ENCODE results near the gene IDE. TPM values are rescaled to one million over a fixed set of nuclear protein-coding genes. Genes with fewer than 3 reads are reported as not detected.

IDE gene
- total RNA-seq, 4 donors from 2014 or later, result 41.2 to 71.0 (median 52.9) TPM

- DNase-seq (no peak), ATAC-seq (no peak)
- intact Hi-C loops (cut with DNase I; ENCODE audit: low total_unique reads), result no loop called here
- no peak for TF ChIP-seq POLR2A (IDR thresholded peaks at IDR 0.05)
- no peak for TF ChIP-seq CTCF (IDR thresholded peaks at IDR 0.05 in 4 of 5, conservative IDR thresholded peaks at IDR 0.05 in 1 of 5)
- H3K36me3 ChIP-seq, result no peaks in the 10 kb centered on the region
- in situ Hi-C loops (cut with MboI; ENCODE audit: low sequenced_read_pairs in 4 of 4), result no loop called here
- H3K4me3 ChIP-seq, result no peak overlapping the region
- no peaks in the 10 kb centered on the region for H3K27me3 ChIP-seq
- H3K27ac ChIP-seq, result no peak overlapping the region
- H3K4me1 ChIP-seq, result peaks cover 0 to 3% of the 10 kb centered on the region in 2 donors
- no peaks in the 10 kb centered on the region for H3K9me3 ChIP-seq
Measured at GRCh38 chr10:92598321-92598720, 24.4 kb upstream of the IDE start.

- no peak for ATAC-seq
- Histone ChIP-seq H3K36me3 (no peaks in the 10 kb centered on the region), H3K27ac (no peak overlapping the region), H3K4me3 (no peak overlapping the region), H3K4me1 (peaks cover 7 to 13% of the 10 kb centered on the region in 2 donors), H3K27me3 (no peaks in the 10 kb centered on the region), H3K9me3 (no peaks in the 10 kb centered on the region)
- intact Hi-C loops (cut with DNase I; ENCODE audit: low total_unique reads) (no loop called here), in situ Hi-C loops (cut with MboI; ENCODE audit: low sequenced_read_pairs in 4 of 4) (no loop called here)
- TF ChIP-seq POLR2A (IDR thresholded peaks at IDR 0.05) (no peak), CTCF (IDR thresholded peaks at IDR 0.05 in 4 of 5, conservative IDR thresholded peaks at IDR 0.05 in 1 of 5) (no peak)
- DNase-seq, result no peak
Measured at GRCh38 chr10:92595505-92595904, 21.6 kb upstream of the IDE start.

GRCh38 chr10:92593619-92594588 is 20.0 kb upstream of the IDE start:
- H3K9me3 ChIP-seq, result no peaks in the 10 kb centered on the region
- peak overlapping the region; percentile 59 to 86 (median 80) for H3K4me3 ChIP-seq
- in situ Hi-C loops (cut with MboI; ENCODE audit: low sequenced_read_pairs in 4 of 4) (no loop called here), intact Hi-C loops (cut with DNase I; ENCODE audit: low total_unique reads) (no loop called here)
- H3K36me3 ChIP-seq, result no peaks in the 10 kb centered on the region
- no peak for ATAC-seq
- H3K27me3 ChIP-seq, result no peaks in the 10 kb centered on the region
- DNase-seq, result no peak
- no peak overlapping the region for H3K27ac ChIP-seq
- peaks cover 7 to 13% of the 10 kb centered on the region in 2 donors for H3K4me1 ChIP-seq
- no peak for TF ChIP-seq CTCF (IDR thresholded peaks at IDR 0.05 in 4 of 5, conservative IDR thresholded peaks at IDR 0.05 in 1 of 5)
- TF ChIP-seq POLR2A (IDR thresholded peaks at IDR 0.05), result no peak

GRCh38 chr10:92592761-92593618 is 19.1 kb upstream of the IDE start, which contains the start of gene KIF11:
Gene KIF11, plus strand, starts transcription at chr10:92593130. Its CDS starts 246 bp downstream, at chr10:92593376.
- in situ Hi-C loops (cut with MboI; ENCODE audit: low sequenced_read_pairs in 4 of 4) (no loop called here), intact Hi-C loops (cut with DNase I; ENCODE audit: low total_unique reads) (no loop called here)
- H3K27ac ChIP-seq, result peak within 1 kb of the TSS; percentile 79 to 89 (median 86)
- H3K9me3 ChIP-seq, result no peaks in the 10 kb centered on the region
- ATAC-seq, result peak; percentile 84 to 85
- peaks cover 7 to 13% of the 10 kb centered on the region in 2 donors for H3K4me1 ChIP-seq
- no peak for TF ChIP-seq CTCF (IDR thresholded peaks at IDR 0.05 in 4 of 5, conservative IDR thresholded peaks at IDR 0.05 in 1 of 5)
- peak; percentile 64 to 82 for TF ChIP-seq POLR2A (IDR thresholded peaks at IDR 0.05)
- H3K27me3 ChIP-seq, result no peaks in the 10 kb centered on the region
- peak; percentile 88 to 94 for DNase-seq
- no peaks in the 10 kb centered on the region for H3K36me3 ChIP-seq
- peak within 1 kb of the TSS; percentile 59 to 86 (median 80) for H3K4me3 ChIP-seq
